H9 (cell line): ENCODE measurements around the gene WDR4. TPM values are rescaled to one million over a fixed set of nuclear protein-coding genes. Genes with fewer than 3 reads are reported as not detected.

ENCODE experiments used
- DNase-seq: peaks from one replicate; pipeline ENCODE4 v3.0.0-alpha.2; 2017
- H2AFZ ChIP-seq: one replicate; pipeline ENCODE4 v1.6.1; 2013; ENCODE audit warnings: mild to moderate bottlenecking, low read length, control low read depth, moderate library complexity
- H2AK5ac ChIP-seq: 2 replicates; pipeline ENCODE4 v1.6.1; 2013; ENCODE audit warnings: low read length, control low read depth, mixed read lengths; ENCODE audit not compliant: insufficient read length
- H2BK120ac ChIP-seq: one replicate; pipeline ENCODE4 v1.6.1; 2013; ENCODE audit warnings: low read depth, mild to moderate bottlenecking, low read length, control low read depth, inconsistent platforms; ENCODE audit not compliant: poor library complexity, severe bottlenecking
- H2BK12ac ChIP-seq: 2 replicates; pipeline ENCODE4 v1.6.1; 2013; ENCODE audit warnings: low read length, control low read depth, mixed read lengths, low read depth; ENCODE audit not compliant: insufficient read length
- H2BK15ac ChIP-seq: 2 replicates; pipeline ENCODE4 v1.6.1; 2013; ENCODE audit warnings: low read depth, low read length, control low read depth
- H2BK20ac ChIP-seq: one replicate; pipeline ENCODE4 v1.6.1; 2013; ENCODE audit warnings: low read depth, mild to moderate bottlenecking, low read length, control low read depth, inconsistent platforms; ENCODE audit not compliant: poor library complexity, severe bottlenecking
- H2BK5ac ChIP-seq: 2 replicates; pipeline ENCODE4 v1.6.1; 2013; ENCODE audit warnings: low read length, control low read depth, mixed read lengths; ENCODE audit not compliant: insufficient read length
- H3K14ac ChIP-seq: 2 replicates; pipeline ENCODE4 v1.6.1; 2013; ENCODE audit warnings: low read length, control low read depth; ENCODE audit not compliant: insufficient read depth
- H3K18ac ChIP-seq: 2 replicates; pipeline ENCODE4 v1.6.1; 2013; ENCODE audit warnings: low read depth, mild to moderate bottlenecking, mixed read lengths, low read length, control low read depth; ENCODE audit not compliant: insufficient read length
- H3K23ac ChIP-seq: 2 replicates; pipeline ENCODE4 v1.6.1; 2013; ENCODE audit warnings: low read length, control low read depth, mixed read lengths, low read depth; ENCODE audit not compliant: insufficient read length
- H3K23me2 ChIP-seq: 2 replicates; pipeline ENCODE4 v1.6.1; 2013; ENCODE audit warnings: low read depth, mild to moderate bottlenecking, mixed read lengths, low read length, control low read depth; ENCODE audit not compliant: insufficient read length, poor library complexity, severe bottlenecking
- H3K27ac ChIP-seq: 2 replicates; pipeline ENCODE4 v1.5.1; 2013; ENCODE audit warnings: low read length, control low read depth, mixed read lengths, low read depth; ENCODE audit not compliant: insufficient read length
- H3K27me3 ChIP-seq: 2 replicates; pipeline ENCODE4 v1.6.1; 2013; ENCODE audit warnings: low read length, control low read depth, inconsistent platforms; ENCODE audit not compliant: insufficient read depth
- H3K4ac ChIP-seq: 2 replicates; pipeline ENCODE4 v1.6.1; 2013; ENCODE audit warnings: low read depth, mild to moderate bottlenecking, control low read depth, inconsistent platforms, low read length, moderate library complexity
- H3K4me1 ChIP-seq: 2 replicates; pipeline ENCODE4 v1.6.1; 2013; ENCODE audit warnings: low read length, control low read depth, inconsistent platforms; ENCODE audit not compliant: insufficient read depth
- H3K4me2 ChIP-seq: 2 replicates; pipeline ENCODE4 v1.6.1; 2013; ENCODE audit warnings: low read length, control low read depth, mixed read lengths; ENCODE audit not compliant: insufficient read length, insufficient read depth
- H3K56ac ChIP-seq: 2 replicates; pipeline ENCODE4 v1.6.1; 2013; ENCODE audit warnings: low read depth, mild to moderate bottlenecking, mixed read lengths, low read length, control low read depth; ENCODE audit not compliant: insufficient read length
- H3K79me1 ChIP-seq: 2 replicates; pipeline ENCODE4 v1.6.1; 2013; ENCODE audit warnings: low read depth, mild to moderate bottlenecking, moderate library complexity, low read length, control low read depth, inconsistent platforms; ENCODE audit not compliant: insufficient read depth, poor library complexity, severe bottlenecking
- H3K79me2 ChIP-seq: 2 replicates; pipeline ENCODE4 v1.6.1; 2013; ENCODE audit warnings: low read length, control low read depth, inconsistent platforms; ENCODE audit not compliant: insufficient read depth
- H3K9ac ChIP-seq: 2 replicates; pipeline ENCODE4 v1.6.1; 2013; ENCODE audit warnings: low read length, control low read depth, mixed read lengths; ENCODE audit not compliant: insufficient read length; ENCODE audit errors: extremely low read depth
- H3K9me3 ChIP-seq: one replicate; pipeline ENCODE4 v1.6.1; 2013; ENCODE audit warnings: low read depth, low read length, inconsistent platforms; ENCODE audit not compliant: control insufficient read depth
- H3T11ph ChIP-seq: one replicate; pipeline ENCODE4 v1.6.1; 2013; ENCODE audit warnings: mild to moderate bottlenecking, low read length, control low read depth, inconsistent platforms
- H4K20me1 ChIP-seq: one replicate; pipeline ENCODE4 v1.6.1; 2013; ENCODE audit not compliant: control insufficient read depth, insufficient read length, insufficient read depth
- H4K5ac ChIP-seq: 2 replicates; pipeline ENCODE4 v1.6.1; 2013; ENCODE audit warnings: low read depth, mild to moderate bottlenecking, mixed read lengths, low read length, control low read depth; ENCODE audit not compliant: insufficient read length
- H4K8ac ChIP-seq: replicated peaks from 2 replicates; pipeline ENCODE4 v1.6.1; 2013; ENCODE audit warnings: low read length, control low read depth, mixed read lengths, low read depth; ENCODE audit not compliant: insufficient read length
- H4K91ac ChIP-seq: 2 replicates; pipeline ENCODE4 v1.6.1; 2013; ENCODE audit warnings: low read depth, mild to moderate bottlenecking, moderate library complexity, mixed read lengths, low read length, control low read depth; ENCODE audit not compliant: insufficient read length
- H3K27ac Mint-ChIP-seq, 3 experiments: 2 replicates in 2 of 3; 3 replicates in 1 of 3; pipeline ENCODE4 v1.8.0; 2020 to 2021; ENCODE audit warnings: mixed read lengths in 3 of 3, mild to moderate bottlenecking in 1 of 3, moderate library complexity in 1 of 3
- H3K27me3 Mint-ChIP-seq: 2 replicates; pipeline ENCODE4 v1.8.0; 2021; ENCODE audit warnings: low read depth, mild to moderate bottlenecking, moderate library complexity, mixed read lengths
- H3K36me3 Mint-ChIP-seq, 3 experiments: 2 replicates in 2 of 3; 3 replicates in 1 of 3; pipeline ENCODE4 v1.8.0; 2020 to 2021; ENCODE audit warnings: low read depth in 3 of 3, mixed read lengths in 3 of 3; ENCODE audit not compliant: insufficient read depth in 1 of 3
- H3K4me1 Mint-ChIP-seq, 2 experiments: 2 replicates each; pipeline ENCODE4 v1.8.0; 2020; ENCODE audit warnings: mixed read lengths in 2 of 2
- H3K4me3 Mint-ChIP-seq, 2 experiments: 2 replicates in 1 of 2; 3 replicates in 1 of 2; pipeline ENCODE4 v1.8.0; 2020 to 2021; ENCODE audit warnings: mild to moderate bottlenecking in 2 of 2, mixed read lengths in 2 of 2, moderate library complexity in 1 of 2
- H3K9me3 Mint-ChIP-seq, 2 experiments: 2 replicates in 1 of 2; 3 replicates in 1 of 2; pipeline ENCODE4 v1.8.0; 2020; ENCODE audit warnings: mild to moderate bottlenecking in 2 of 2, mixed read lengths in 2 of 2, moderate library complexity in 1 of 2
- WGBS: extraction: QIAGEN DNeasy Blood & Tissue Kit; methylation state at CpG from one replicate; pipeline ENCODE4 v1.1.7; 2013; ENCODE audit warnings: missing lambda C conversion rate, low lambda C conversion rate, mixed read lengths; ENCODE audit not compliant: insufficient read length; ENCODE audit errors: extremely low coverage; 5-methylcytosine and 5-hydroxymethylcytosine counted together
- total RNA-seq: library from RNA; stranded (reverse); gene quantifications from 2 replicates; pipeline ENCODE4 v1.2.1, GENCODE V29; 2021
- TF ChIP-seq, protein P1 (sequence below): fragments of 200-600 bp; sonication (generic); conservative IDR thresholded peaks from 3 replicates; pipeline ENCODE4 v1.8.0; 2021; ENCODE audit warnings: antibody characterized with exemption, mild to moderate bottlenecking

Gene WDR4
- total RNA-seq, 1 experiment from 2014 or later, result 54.4 TPM

DNA sequence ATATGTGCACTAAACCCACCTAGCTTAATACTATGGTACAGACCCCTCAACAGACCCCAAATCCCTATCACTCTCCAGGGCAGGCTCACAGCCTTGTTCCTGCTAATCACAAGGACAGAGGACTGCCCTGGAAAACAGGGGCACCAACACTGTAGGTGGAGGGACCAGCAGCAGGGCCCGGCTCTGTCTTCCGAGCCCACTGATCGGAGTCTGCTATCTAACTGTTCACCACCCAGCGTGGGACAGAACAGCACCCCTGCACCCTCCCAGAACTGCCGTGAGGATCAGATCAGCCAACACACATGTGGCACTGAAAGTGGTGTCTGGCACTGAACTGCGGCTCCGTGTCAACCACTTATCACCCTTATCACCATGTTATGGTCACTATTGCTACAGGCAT, 6.2 kb downstream of the WDR4 start:
- Histone ChIP-seq H3K23me2 (peaks cover under 1% of the 10 kb centered on the region), H3K9ac (no peak overlapping the region), H3K4me1 (no peaks in the 10 kb centered on the region), H4K91ac (no peak overlapping the region), H4K20me1 (no peaks in the 10 kb centered on the region), H3K79me2 (peaks cover 14% of the 10 kb centered on the region; the same call in 1 of the 2 replicates), H2BK20ac (no peak overlapping the region), H3K23ac (no peak overlapping the region), H2BK5ac (no peak overlapping the region), H4K8ac (no peak overlapping the region), H2AFZ (no peak overlapping the region), H3K79me1 (no peaks in the 10 kb centered on the region), H3K4me2 (no peak overlapping the region), H3K18ac (no peak overlapping the region), H3T11ph (no peak overlapping the region), H3K56ac (no peak overlapping the region), H3K27me3 (no peaks in the 10 kb centered on the region), H3K4ac (no peak overlapping the region), H3K14ac (no peak overlapping the region), H2AK5ac (no peak overlapping the region), H4K5ac (no peak overlapping the region), H2BK15ac (no peak overlapping the region), H2BK12ac (no peak overlapping the region), H3K9me3 (no peaks in the 10 kb centered on the region), H2BK120ac (no peak overlapping the region), H3K27ac (no peak overlapping the region)
- Mint-ChIP-seq H3K36me3 (peaks cover 49 to 93% (median 85%) of the 10 kb centered on the region in 3 experiments; a peak in 6 of 7 replicates), H3K4me1 (peaks cover 2 to 6% of the 10 kb centered on the region in 2 experiments), H3K27ac (no peak overlapping the region; a peak in 1 of 7 replicates), H3K9me3 (no peaks in the 10 kb centered on the region), H3K27me3 (no peaks in the 10 kb centered on the region), H3K4me3 (no peak overlapping the region)
- no CpG with 5 or more reads among the region's 7 CpGs for WGBS
- no peak for DNase-seq
- TF ChIP-seq, protein P1, sequence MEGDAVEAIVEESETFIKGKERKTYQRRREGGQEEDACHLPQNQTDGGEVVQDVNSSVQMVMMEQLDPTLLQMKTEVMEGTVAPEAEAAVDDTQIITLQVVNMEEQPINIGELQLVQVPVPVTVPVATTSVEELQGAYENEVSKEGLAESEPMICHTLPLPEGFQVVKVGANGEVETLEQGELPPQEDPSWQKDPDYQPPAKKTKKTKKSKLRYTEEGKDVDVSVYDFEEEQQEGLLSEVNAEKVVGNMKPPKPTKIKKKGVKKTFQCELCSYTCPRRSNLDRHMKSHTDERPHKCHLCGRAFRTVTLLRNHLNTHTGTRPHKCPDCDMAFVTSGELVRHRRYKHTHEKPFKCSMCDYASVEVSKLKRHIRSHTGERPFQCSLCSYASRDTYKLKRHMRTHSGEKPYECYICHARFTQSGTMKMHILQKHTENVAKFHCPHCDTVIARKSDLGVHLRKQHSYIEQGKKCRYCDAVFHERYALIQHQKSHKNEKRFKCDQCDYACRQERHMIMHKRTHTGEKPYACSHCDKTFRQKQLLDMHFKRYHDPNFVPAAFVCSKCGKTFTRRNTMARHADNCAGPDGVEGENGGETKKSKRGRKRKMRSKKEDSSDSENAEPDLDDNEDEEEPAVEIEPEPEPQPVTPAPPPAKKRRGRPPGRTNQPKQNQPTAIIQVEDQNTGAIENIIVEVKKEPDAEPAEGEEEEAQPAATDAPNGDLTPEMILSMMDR, result no peak
